ENCODE data around the gene WNT9A.

WNT9A gene

DNA sequence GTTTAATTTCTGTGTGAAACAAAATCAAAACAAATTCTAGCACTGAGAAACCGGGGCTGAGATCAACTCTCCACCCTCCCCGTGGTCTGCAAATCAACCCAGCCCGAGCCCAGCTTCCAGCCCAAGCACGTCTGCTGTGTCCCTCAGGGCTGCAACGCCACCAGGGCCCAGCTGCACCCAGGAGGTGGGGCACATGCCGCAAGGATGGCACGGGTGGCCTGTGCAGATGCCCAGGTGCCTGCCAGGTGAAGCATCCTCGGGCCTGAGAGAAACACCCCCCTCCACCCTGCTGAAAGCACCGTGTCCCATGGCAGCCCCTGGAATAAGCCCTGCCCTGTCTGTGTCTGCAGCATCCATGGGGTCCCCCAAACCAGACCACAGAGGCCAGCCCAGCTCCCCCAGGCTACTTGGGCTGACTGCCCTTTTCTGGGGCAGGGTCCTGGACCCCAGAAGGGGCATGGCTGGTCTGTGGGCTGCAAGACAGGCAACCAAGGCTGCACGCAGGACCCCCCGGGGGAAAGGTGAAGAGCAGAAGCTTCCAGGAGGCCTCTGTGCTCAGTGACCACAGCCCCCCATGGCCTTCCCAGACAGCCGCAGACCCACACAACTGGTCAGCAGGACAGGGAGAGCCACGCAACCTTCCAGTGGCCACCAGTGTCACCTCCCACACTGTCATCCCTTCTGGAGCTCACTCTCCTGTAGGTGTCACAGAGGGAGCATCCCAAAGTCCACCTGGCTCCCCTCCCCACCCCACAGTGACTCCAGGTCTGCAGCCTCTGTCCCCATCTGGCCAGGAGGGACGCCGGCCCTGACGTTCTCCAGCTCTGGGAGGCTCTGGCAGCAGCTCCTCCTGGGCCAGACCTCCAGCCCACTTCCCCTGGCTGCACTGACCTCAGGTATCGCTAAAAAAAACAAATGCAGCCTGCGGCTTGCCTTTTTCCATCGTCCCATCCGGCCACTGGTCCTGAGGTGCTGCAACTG is 7.7 kb downstream of the WNT9A start:
- no peak overlapping the region for H3K4me3 ChIP-seq (ENCODE audit: low read depth, low read length)
- no peak for DNase-seq (ENCODE audit: low read depth)
- TF ChIP-seq, protein P1, sequence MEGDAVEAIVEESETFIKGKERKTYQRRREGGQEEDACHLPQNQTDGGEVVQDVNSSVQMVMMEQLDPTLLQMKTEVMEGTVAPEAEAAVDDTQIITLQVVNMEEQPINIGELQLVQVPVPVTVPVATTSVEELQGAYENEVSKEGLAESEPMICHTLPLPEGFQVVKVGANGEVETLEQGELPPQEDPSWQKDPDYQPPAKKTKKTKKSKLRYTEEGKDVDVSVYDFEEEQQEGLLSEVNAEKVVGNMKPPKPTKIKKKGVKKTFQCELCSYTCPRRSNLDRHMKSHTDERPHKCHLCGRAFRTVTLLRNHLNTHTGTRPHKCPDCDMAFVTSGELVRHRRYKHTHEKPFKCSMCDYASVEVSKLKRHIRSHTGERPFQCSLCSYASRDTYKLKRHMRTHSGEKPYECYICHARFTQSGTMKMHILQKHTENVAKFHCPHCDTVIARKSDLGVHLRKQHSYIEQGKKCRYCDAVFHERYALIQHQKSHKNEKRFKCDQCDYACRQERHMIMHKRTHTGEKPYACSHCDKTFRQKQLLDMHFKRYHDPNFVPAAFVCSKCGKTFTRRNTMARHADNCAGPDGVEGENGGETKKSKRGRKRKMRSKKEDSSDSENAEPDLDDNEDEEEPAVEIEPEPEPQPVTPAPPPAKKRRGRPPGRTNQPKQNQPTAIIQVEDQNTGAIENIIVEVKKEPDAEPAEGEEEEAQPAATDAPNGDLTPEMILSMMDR (conservative IDR thresholded peaks at IDR 0.05; ENCODE audit: low read depth, low read length) = no peak

DNA sequence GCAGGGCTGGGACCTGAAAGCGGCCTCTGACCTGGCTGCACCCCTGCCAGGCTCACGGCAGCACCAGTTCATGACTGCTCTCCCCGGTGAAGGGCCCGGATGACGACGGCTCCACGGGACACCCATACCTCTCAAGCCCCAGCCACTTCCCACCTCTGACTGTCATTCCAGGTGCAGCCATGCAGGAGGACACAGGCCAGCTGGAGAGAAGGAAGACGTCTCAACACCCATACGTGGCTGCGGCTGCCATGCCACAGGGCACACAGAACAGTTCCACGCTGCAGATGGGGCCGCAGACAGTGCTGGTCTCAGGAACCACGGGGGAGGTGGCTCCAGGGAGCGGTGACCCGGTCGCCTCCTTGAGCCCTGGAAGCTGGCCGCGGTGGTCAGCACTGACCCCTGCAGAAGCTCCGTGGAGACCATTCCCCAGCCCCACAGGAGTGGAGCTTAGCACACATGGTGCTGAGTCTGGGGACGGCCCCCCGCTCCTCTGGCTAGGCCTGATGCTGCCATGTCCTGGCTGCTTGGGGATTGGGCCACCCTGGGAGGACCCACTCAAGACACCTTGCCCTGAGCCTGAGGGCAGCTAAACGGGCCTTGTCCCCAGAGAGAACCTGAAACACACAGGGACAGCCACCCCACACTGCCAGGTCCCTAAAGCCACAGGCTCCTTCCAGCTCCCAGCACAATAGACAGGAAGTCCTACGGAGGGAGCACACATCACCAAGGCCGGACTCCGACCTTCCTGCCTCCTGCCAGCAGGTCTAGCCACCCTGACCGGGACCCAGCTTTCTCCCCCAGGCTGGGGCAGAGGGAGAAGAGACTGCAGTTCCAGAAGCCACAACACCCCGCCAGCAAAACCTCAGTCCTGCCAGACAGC is 8.6 kb downstream of the WNT9A start:
- TF ChIP-seq, protein P1 (conservative IDR thresholded peaks at IDR 0.05; ENCODE audit: low read depth, low read length) = no peak
- DNase-seq (ENCODE audit: low read depth) = no peak
- no peak overlapping the region for H3K4me3 ChIP-seq (ENCODE audit: low read depth, low read length)

DNA sequence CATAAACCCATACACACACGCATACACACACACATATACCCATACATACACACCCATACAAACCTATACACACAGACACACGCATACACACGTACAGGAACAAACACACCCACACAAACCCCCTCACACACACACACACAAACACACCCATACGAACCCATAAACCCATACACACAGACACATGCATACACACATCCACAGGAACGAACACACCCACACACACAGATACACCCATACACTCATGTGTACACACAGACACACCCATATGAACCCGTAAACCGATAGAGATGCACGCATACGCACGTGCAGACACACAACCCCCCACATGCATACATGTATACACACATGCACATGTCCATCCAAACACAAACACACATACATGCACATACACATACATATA is 9.5 kb downstream of the WNT9A start:
- no peak overlapping the region for H3K4me3 ChIP-seq (ENCODE audit: low read depth, low read length)
- DNase-seq (ENCODE audit: low read depth) = no peak
- TF ChIP-seq, protein P1 (conservative IDR thresholded peaks at IDR 0.05; ENCODE audit: low read depth, low read length) = no peak

DNA sequence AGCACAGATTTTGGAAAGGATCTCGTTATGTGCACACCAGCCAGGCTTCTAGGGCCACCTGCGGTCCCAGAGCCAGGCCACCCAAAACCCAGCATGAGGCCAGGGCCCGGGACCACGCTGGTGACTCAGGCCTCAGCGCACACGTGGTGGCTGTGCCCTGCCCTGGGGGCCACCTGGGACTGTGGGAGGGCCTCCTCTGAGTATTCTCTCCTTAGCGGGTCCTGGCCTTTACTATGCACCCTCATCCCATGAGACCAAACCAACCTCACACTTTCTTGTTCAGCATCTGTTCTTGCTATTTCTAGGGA is 9.9 kb downstream of the WNT9A start:
- TF ChIP-seq, protein P1 (conservative IDR thresholded peaks at IDR 0.05; ENCODE audit: low read depth, low read length) = no peak
- no peak overlapping the region for H3K4me3 ChIP-seq (ENCODE audit: low read depth, low read length)
- no peak for DNase-seq (ENCODE audit: low read depth)

DNA sequence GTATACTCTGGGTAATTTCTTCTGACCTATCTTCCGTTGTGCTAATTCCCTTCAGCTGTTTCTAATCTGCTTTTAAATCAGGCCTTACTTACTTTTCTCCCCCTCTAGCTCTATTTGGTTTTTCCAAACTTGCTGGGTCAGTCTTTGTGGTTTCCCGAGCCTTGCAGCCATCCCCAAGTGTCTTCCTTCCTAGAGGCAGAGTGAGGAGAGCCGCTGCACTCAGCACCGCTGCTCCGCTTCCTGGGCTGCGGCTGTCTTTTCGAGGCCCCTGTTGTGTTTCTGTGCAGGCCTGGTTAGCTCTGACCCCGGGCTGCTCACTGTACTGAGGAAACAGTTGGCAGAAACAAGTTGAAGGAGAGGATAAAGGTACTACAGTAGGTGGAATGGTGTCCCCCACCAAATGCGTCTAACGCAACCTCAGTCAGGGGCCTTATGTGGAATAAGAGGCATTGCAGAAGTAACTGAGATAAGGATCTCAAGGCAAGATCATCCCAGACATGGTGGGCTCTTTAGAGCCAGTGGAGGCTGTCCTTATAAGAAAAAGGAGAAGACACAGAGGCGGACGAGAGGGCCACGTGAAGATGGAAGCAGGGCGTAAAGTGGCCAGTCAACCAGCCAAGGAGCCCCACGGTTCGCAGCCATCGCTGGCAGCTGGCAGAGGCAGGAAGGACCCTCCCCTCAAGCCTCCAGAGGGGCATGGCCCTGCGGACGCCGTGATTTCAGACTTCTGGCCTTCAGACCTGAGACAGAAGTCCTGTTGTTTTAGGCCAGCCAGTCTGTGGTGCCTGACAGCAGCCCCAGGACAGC is 10.5 kb downstream of the WNT9A start:
- no peak for DNase-seq (ENCODE audit: low read depth)
- TF ChIP-seq, protein P1 (conservative IDR thresholded peaks at IDR 0.05; ENCODE audit: low read depth, low read length) = no peak
- no peak overlapping the region for H3K4me3 ChIP-seq (ENCODE audit: low read depth, low read length)

DNA sequence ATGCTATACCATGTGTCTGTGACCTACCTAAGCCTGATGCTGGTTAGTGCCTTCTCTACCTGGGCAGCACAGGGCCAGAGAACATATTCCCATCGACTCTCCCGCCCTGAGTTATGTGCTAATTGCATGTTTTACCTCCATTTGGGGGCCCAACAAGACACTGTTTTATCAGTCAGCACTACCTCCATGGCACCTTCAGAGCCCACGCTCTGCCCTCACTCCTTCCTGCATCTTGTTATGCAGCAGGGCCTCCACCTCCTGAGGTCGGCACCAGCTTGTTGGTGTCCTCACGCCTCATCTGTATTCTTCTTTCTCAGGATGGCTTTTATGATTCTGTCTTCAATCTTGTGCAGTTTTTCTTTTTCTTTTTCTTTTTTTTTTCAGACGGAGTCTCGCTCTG is 11.9 kb downstream of the WNT9A start:
- no peak overlapping the region for H3K4me3 ChIP-seq (ENCODE audit: low read depth, low read length)
- TF ChIP-seq, protein P1 (conservative IDR thresholded peaks at IDR 0.05; ENCODE audit: low read depth, low read length) = no peak
- no peak for DNase-seq (ENCODE audit: low read depth)
